ENCODE measurements around the gene KLHL29.

The KLHL29 gene

DNA sequence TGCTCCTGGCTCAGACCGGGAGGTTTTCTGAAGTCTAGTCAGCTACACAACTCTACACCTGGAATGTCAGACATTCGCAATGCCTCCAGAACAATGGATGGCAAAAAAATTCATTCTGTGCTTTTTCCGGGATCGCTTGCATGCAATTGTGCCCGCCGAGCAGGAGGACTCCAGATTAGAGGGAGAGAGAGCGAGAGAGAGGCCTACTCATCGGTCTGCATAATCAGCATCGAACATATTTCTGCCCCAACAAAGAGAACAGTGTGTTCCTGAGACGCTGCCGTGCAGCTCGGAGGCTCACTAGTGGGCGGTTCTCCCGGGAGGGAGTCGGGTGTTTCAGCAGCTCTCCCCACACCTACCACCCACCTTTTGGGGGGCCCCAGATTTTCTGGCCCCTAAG, 117.1 kb downstream of the KLHL29 start:
- no peak for TF ChIP-seq POLR2AphosphoS5 (IDR thresholded peaks at IDR 0.05; ENCODE audit: low read depth, low read length)
- no peak for TF ChIP-seq SIN3A (IDR thresholded peaks at IDR 0.05; ENCODE audit: borderline replicate concordance, insufficient read depth, low read length)
- TF ChIP-seq TAF1 (IDR thresholded peaks at IDR 0.05; ENCODE audit: borderline replicate concordance, insufficient read depth, low read length) = no peak
- no peak for TF ChIP-seq REST (IDR thresholded peaks at IDR 0.05; ENCODE audit: insufficient read depth in 1 of 2, low read depth in 2 of 2, low read length in 2 of 2)
- no peak for TF ChIP-seq FOXP2 (optimal IDR thresholded peaks at IDR 0.05; ENCODE audit: borderline replicate concordance, extremely low read depth, extremely low read length, insufficient read depth)

GRCh38 chr2:23503097-23503496, 118.1 kb downstream of the KLHL29 start:
- TF ChIP-seq SIN3A (IDR thresholded peaks at IDR 0.05; ENCODE audit: borderline replicate concordance, insufficient read depth, low read length) = no peak
- no peak for TF ChIP-seq REST (IDR thresholded peaks at IDR 0.05; ENCODE audit: insufficient read depth in 1 of 2, low read depth in 2 of 2, low read length in 2 of 2)
- no peak for TF ChIP-seq POLR2AphosphoS5 (IDR thresholded peaks at IDR 0.05; ENCODE audit: low read depth, low read length)
- no peak for TF ChIP-seq TAF1 (IDR thresholded peaks at IDR 0.05; ENCODE audit: borderline replicate concordance, insufficient read depth, low read length)
- TF ChIP-seq FOXP2 (optimal IDR thresholded peaks at IDR 0.05; ENCODE audit: borderline replicate concordance, extremely low read depth, extremely low read length, insufficient read depth) = no peak

- no peak for TF ChIP-seq POLR2AphosphoS5 (IDR thresholded peaks at IDR 0.05; ENCODE audit: low read depth, low read length)
- TF ChIP-seq FOXP2 (optimal IDR thresholded peaks at IDR 0.05; ENCODE audit: borderline replicate concordance, extremely low read depth, extremely low read length, insufficient read depth) = no peak
- no peak for TF ChIP-seq TAF1 (IDR thresholded peaks at IDR 0.05; ENCODE audit: borderline replicate concordance, insufficient read depth, low read length)
- no peak for TF ChIP-seq REST (IDR thresholded peaks at IDR 0.05; ENCODE audit: insufficient read depth in 1 of 2, low read depth in 2 of 2, low read length in 2 of 2)
- no peak for TF ChIP-seq SIN3A (IDR thresholded peaks at IDR 0.05; ENCODE audit: borderline replicate concordance, insufficient read depth, low read length)
These were observed 118.7 kb downstream of the KLHL29 start for GRCh38 chr2:23503682-23504081.

DNA sequence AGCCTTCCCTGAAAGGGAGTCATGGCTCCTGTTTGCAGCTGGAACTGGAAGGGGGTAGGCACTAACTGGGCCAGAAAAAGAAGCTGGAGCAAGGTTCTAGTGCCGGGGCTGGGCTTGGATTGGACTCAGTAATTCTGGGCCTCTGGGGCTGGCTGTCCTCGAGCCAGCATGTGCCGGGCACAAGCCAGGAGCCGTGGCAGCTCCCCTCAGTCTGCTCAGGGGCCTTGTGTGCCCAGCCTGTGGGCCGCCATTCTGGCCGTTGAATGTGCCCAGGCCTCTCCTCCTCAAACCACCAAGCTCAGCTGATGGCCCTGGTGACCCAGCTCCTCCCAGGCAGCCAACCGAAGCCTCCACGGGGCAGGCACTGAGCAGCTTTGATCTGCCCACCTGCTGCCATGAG, 119.6 kb downstream of the KLHL29 start:
- no peak for TF ChIP-seq FOXP2 (optimal IDR thresholded peaks at IDR 0.05; ENCODE audit: borderline replicate concordance, extremely low read depth, extremely low read length, insufficient read depth)
- no peak for TF ChIP-seq TAF1 (IDR thresholded peaks at IDR 0.05; ENCODE audit: borderline replicate concordance, insufficient read depth, low read length)
- TF ChIP-seq REST (IDR thresholded peaks at IDR 0.05; ENCODE audit: insufficient read depth in 1 of 2, low read depth in 2 of 2, low read length in 2 of 2) = no peak
- no peak for TF ChIP-seq SIN3A (IDR thresholded peaks at IDR 0.05; ENCODE audit: borderline replicate concordance, insufficient read depth, low read length)
- no peak for TF ChIP-seq POLR2AphosphoS5 (IDR thresholded peaks at IDR 0.05; ENCODE audit: low read depth, low read length)
